HepG2 (cell line): ENCODE results near the gene MTA2. TPM values are rescaled to one million over a fixed set of nuclear protein-coding genes. Genes with fewer than 3 reads are reported as not detected.

Source experiments
- AHR ChIP-seq: IDR thresholded peaks from 2 replicates; pipeline ENCODE4 v1.6.1; 2018; ENCODE audit warnings: missing genetic modification reagents, missing compliant biosample characterization
- CREM ChIP-seq, 2 experiments: sonication (generic) in 1 of 2; formaldehyde crosslinking in 1 of 2; IDR thresholded peaks; 2 replicates each; pipeline versions ENCODE4 v1.4.0 to v1.6.1; 2016 to 2020; ENCODE audit warnings: antibody characterized with exemption in 1 of 2, mild to moderate bottlenecking in 1 of 2, missing genetic modification reagents in 1 of 2
- IKZF5 ChIP-seq: IDR thresholded peaks from 2 replicates; pipeline ENCODE4 v1.6.1; 2018; ENCODE audit warnings: missing genetic modification reagents, mild to moderate bottlenecking, missing compliant biosample characterization
- MTF1 ChIP-seq: sonication (generic); formaldehyde crosslinking; IDR thresholded peaks from 2 replicates; pipeline ENCODE4 v1.5.0; 2020; ENCODE audit warnings: missing genetic modification reagents
- NFYB ChIP-seq: sonication (generic); formaldehyde crosslinking; IDR thresholded peaks from 2 replicates; pipeline ENCODE4 v1.4.0; 2020; ENCODE audit warnings: missing genetic modification reagents
- NR2C2 ChIP-seq: sonication (generic); formaldehyde crosslinking; IDR thresholded peaks from 2 replicates; pipeline ENCODE4 v1.4.0; 2020; ENCODE audit warnings: missing genetic modification reagents, mild to moderate bottlenecking, moderate library complexity, borderline replicate concordance
- PCBP1 ChIP-seq: fragments of 200-400 bp; formaldehyde crosslinking; IDR thresholded peaks from 2 replicates; pipeline ENCODE4 v1.6.1; 2017; ENCODE audit warnings: mild to moderate bottlenecking, low read depth, low read length, borderline replicate concordance
- REL ChIP-seq: sonication (generic); formaldehyde crosslinking; conservative IDR thresholded peaks from 2 replicates; pipeline ENCODE4 v1.8.0; 2022; ENCODE audit warnings: mild to moderate bottlenecking, missing genetic modification reagents, moderate library complexity
- RFX3 ChIP-seq: IDR thresholded peaks from 2 replicates; pipeline ENCODE4 v1.6.1; 2016; ENCODE audit warnings: missing biosample characterization, missing genetic modification reagents
- RORA ChIP-seq: sonication (generic); formaldehyde crosslinking; IDR thresholded peaks from 2 replicates; pipeline ENCODE4 v1.5.0; 2020; ENCODE audit warnings: mild to moderate bottlenecking, missing genetic modification reagents, moderate library complexity
- SALL2 ChIP-seq: sonication (generic); formaldehyde crosslinking; IDR thresholded peaks from 2 replicates; pipeline ENCODE4 v1.8.1; 2023; ENCODE audit warnings: mild to moderate bottlenecking, missing genetic modification reagents, inconsistent platforms
- SIN3A ChIP-seq: IDR thresholded peaks from 2 replicates; pipeline ENCODE4 v1.6.1; 2011; ENCODE audit warnings: low read depth, mild to moderate bottlenecking, control low read depth, low read length, borderline replicate concordance
- SP1 ChIP-seq, 2 experiments: fragments of 450-650 bp in 1 of 2; sonication (generic) in 1 of 2; formaldehyde crosslinking in 1 of 2; IDR thresholded peaks; 2 replicates each; pipeline versions ENCODE4 v1.4.0 to v1.6.1; 2016 to 2020; ENCODE audit warnings: missing genetic modification reagents in 1 of 2
- SRSF1 ChIP-seq: fragments of 200-400 bp; formaldehyde crosslinking; optimal IDR thresholded peaks from 2 replicates; pipeline ENCODE3; 2017; ENCODE audit warnings: mild to moderate bottlenecking, low read depth, low read length, moderate library complexity
- ZFP36L2 ChIP-seq: sonication (generic); formaldehyde crosslinking; IDR thresholded peaks from 2 replicates; pipeline ENCODE4 v1.4.0; 2020; ENCODE audit warnings: missing genetic modification reagents
- ZHX2 ChIP-seq, 2 experiments: sonication (generic) in 1 of 2; formaldehyde crosslinking in 1 of 2; IDR thresholded peaks; 2 replicates each; pipeline versions ENCODE4 v1.6.1 to v1.9.0; 2014 to 2022; ENCODE audit warnings: antibody characterized with exemption in 1 of 2, borderline replicate concordance in 1 of 2, inconsistent platforms in 1 of 2, low read depth in 1 of 2, missing genetic modification reagents in 1 of 2
- ZNF232 ChIP-seq: sonication (generic); formaldehyde crosslinking; IDR thresholded peaks from 2 replicates; pipeline ENCODE4 v1.4.0; 2020; ENCODE audit warnings: missing genetic modification reagents, borderline replicate concordance
- ZNF256 ChIP-seq: sonication (generic); formaldehyde crosslinking; conservative IDR thresholded peaks from 2 replicates; pipeline ENCODE4 v1.4.0; 2020; ENCODE audit warnings: missing genetic modification reagents
- ZNF343 ChIP-seq: sonication (generic); formaldehyde crosslinking; IDR thresholded peaks from 2 replicates; pipeline ENCODE4 v1.4.0; 2020; ENCODE audit warnings: mild to moderate bottlenecking, missing genetic modification reagents
- ZNF720 ChIP-seq: sonication (generic); formaldehyde crosslinking; IDR thresholded peaks from 2 replicates; pipeline ENCODE4 v1.4.0; 2020; ENCODE audit warnings: missing genetic modification reagents
- ZNF747 ChIP-seq: sonication (generic); formaldehyde crosslinking; IDR thresholded peaks from 2 replicates; pipeline ENCODE4 v1.8.1; 2023; ENCODE audit warnings: missing genetic modification reagents, mild to moderate bottlenecking, borderline replicate concordance
- ZNF772 ChIP-seq: sonication (generic); formaldehyde crosslinking; IDR thresholded peaks from 2 replicates; pipeline ENCODE4 v1.5.0; 2020; ENCODE audit warnings: mild to moderate bottlenecking, missing genetic modification reagents
- ZSCAN29 ChIP-seq: sonication (generic); formaldehyde crosslinking; conservative IDR thresholded peaks from 2 replicates; pipeline ENCODE4 v1.4.0; 2020; ENCODE audit warnings: mild to moderate bottlenecking, missing genetic modification reagents
- polyA plus RNA-seq, 8 experiments: library from polyadenylated mRNA; depleted of rRNA in 3 of 8; stranded (reverse) in 7 of 8; unstranded in 1 of 8; fragments of >200 nt; fragmentation: Illumina TruSeq in 4 of 8; extraction: Trizol in 4 of 8; gene quantifications; 2 replicates each; pipeline versions ENCODE4 v1.2.1 to v1.2.3, GENCODE V29; 2011 to 2016; ENCODE audit warnings: low read depth in 4 of 8, missing spikeins in 1 of 8, mixed read lengths in 1 of 8; ENCODE audit not compliant: insufficient read depth in 1 of 8
- total RNA-seq, 5 experiments: library from RNA; depleted of rRNA; stranded (reverse); fragments of >200 nt; fragmentation: Illumina TruSeq; extraction: Trizol; gene quantifications; 2 replicates each; pipeline ENCODE4 v1.2.3, GENCODE V29; 2016; ENCODE audit warnings: low read depth in 1 of 5

MTA2 gene
- total and polyA plus RNA-seq, 2 of the 13 experiments (the other 11 are each of a cell fraction or from before 2014, with no cell fraction given): 14.0 to 70.0 TPM

GRCh38 chr11:62573592-62574362 is 27.9 kb downstream of the MTA2 start, which contains the start of gene EEF1G (continued):
- TF ChIP-seq ZFP36L2 (no peak), RORA (CRISPR knock-in tag) (no peak), NR2C2 (peak; percentile 57; the same call in 1 of the 2 replicates), SP1 (IDR thresholded peaks at IDR 0.05) (no peak), SP1 (CRISPR knock-in tag; IDR thresholded peaks at IDR 0.05) (peak; percentile 36; the same call in 1 of the 2 replicates), SALL2 (CRISPR knock-in tag) (no peak), IKZF5 (CRISPR knock-in tag) (peak; percentile 67; the same call in 1 of the 2 replicates), ZHX2 (IDR thresholded peaks at IDR 0.05; ENCODE audit: low read depth) (no peak), ZHX2 (CRISPR knock-in tag; IDR thresholded peaks at IDR 0.05; ENCODE audit: borderline replicate concordance) (0 out of 2 replicates have a peak, but pooled peaks have one; percentile 61), SIN3A (peak; percentile 59; the same call in 1 of the 2 replicates), NFYB (CRISPR knock-in tag) (peak; percentile 77), CREM (IDR thresholded peaks at IDR 0.05) (peak; percentile 42; the same call in 1 of the 2 replicates), CREM (CRISPR knock-in tag; IDR thresholded peaks at IDR 0.05) (no peak), RFX3 (CRISPR knock-in tag) (no peak), PCBP1 (no peak), ZSCAN29 (CRISPR knock-in tag) (no peak), REL (CRISPR knock-in tag) (no peak), MTF1 (CRISPR knock-in tag) (no peak), ZNF772 (CRISPR knock-in tag) (peak; percentile 24), ZNF232 (CRISPR knock-in tag) (no peak; the same call in 1 of the 2 replicates), ZNF747 (CRISPR knock-in tag) (peak; percentile 57), SRSF1 (peak; percentile 81), AHR (CRISPR knock-in tag) (0 out of 2 replicates have a peak, but pooled peaks have one; percentile 43), ZNF343 (no peak), ZNF720 (CRISPR knock-in tag) (no peak), ZNF256 (CRISPR knock-in tag) (peak; percentile 59; the same call in 1 of the 2 replicates)
